ENCODE data around the gene TP73. TPM values are rescaled to one million over a fixed set of nuclear protein-coding genes. Genes with fewer than 3 reads are reported as not detected.

TP73 gene
- total RNA-seq, 2 experiments from 2014 or later: 0.62 to 1.1 TPM

DNA sequence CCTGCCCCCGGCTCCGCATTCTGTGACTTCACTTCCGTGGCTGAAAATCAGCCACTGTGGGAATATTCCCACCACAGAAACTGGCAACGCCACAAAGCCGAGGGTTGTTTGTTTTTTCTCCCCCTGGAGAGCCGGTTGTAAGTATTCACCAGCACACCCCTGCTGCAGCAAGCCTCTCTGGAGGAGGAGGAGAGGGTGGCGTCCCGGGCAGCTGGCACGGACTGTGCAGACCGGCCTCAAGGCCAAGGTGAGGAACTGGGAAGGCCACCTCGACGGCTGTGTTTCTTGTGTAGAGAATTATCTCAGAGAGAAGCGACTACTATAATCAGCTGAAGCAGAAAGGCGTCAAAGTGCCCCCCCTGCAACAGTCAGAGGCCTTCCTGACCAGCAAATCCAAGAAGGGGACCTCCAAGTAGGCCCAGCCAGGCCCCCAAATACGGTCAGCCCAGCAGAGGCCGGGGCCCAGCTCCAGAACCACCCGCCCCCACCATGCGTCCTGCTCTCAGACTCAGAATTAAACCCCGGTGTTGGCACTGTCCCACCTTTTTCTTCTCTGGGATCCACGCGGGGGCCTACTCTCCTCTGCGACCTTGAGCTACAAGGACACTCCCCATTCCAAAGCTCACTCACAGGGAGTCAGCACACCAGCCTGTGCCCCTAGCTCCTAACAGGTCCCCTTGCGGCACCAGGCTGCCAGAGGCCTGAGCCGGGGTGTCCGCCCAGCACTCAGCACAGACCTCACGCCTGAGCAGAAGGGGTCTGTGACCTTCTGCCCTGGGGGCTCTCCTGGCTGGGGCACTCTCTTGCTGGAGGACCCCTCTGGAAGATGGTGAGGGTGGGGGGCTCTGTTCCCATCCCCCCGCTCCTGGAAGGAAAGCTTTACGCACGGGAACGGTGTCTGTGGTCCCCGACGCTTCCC lies 119.1 kb downstream of the TP73 start:
- H3K27ac Mint-ChIP-seq: no peak overlapping the region
- ATAC-seq (ENCODE audit: low read depth) (no peak), DNase-seq (no peak)
- peak overlapping the region; percentile 60 for H3K4me3 Mint-ChIP-seq
- H3K4me1 Mint-ChIP-seq: peaks cover 2% of the 10 kb centered on the region
- peaks cover 2% of the 10 kb centered on the region for H3K27me3 Mint-ChIP-seq
- H3K9me3 Mint-ChIP-seq: no peaks in the 10 kb centered on the region
- POLR2A ChIA-PET: no interaction called here
- no peaks in the 10 kb centered on the region for H3K36me3 Mint-ChIP-seq

- peaks cover 2% of the 10 kb centered on the region for H3K4me1 Mint-ChIP-seq
- DNase-seq (peak; percentile 87), ATAC-seq (ENCODE audit: low read depth) (peak; percentile 77)
- peaks cover 2% of the 10 kb centered on the region for H3K27me3 Mint-ChIP-seq
- POLR2A ChIA-PET: no interaction called here
- H3K9me3 Mint-ChIP-seq: no peaks in the 10 kb centered on the region
- peak overlapping the region; percentile 60 for H3K4me3 Mint-ChIP-seq
- H3K27ac Mint-ChIP-seq: no peak overlapping the region
- H3K36me3 Mint-ChIP-seq: no peaks in the 10 kb centered on the region
These were observed 119.9 kb downstream of the TP73 start for GRCh38 chr1:3772027-3772714.

DNA sequence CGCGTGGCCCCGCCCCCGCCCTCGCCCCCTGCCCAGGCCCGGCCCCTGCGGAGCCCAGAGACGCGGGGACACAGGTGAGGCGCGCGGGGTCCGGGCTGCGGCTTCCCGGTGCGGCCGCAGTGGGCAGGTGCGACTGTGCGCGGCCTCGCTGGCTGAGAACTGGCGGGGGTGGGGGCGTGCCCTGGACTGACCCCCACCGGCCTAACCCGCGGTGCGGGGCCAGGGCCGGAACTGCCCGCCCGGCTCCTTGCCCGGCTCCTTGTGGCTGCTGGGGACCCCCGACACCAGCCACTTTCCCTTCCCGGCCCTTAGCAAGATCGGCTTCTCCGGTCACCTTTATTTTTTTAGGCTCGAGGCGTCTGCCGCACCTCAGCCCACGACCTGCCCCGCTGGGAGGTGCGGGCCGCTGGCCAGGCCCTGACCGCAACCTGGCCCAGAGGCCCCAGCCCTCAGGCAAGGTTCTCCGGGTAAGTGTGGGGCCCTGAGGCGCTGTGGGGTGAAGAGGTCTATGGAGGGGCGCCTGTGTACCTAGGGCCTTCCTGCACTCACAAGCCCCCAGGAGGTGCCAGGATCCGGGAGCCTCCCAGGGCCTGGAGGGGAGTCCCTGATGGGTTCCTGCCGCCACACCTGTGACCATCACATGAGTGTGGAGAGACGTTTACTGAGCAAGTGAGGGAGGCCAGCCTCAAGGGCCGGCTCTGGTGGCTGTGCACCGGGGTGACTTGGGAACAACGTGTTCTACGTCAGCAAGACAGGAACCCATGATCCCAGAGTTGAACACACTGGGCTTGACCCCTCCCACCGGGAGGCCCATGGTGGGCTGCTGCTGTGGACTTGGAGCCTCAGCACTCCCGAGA lies 120.6 kb downstream of the TP73 start, which contains the start of gene SMIM1:
TSS of gene SMIM1 (plus strand) at position 35 of the 857 bp plus-strand sequence. CDS start 2,625 bp downstream, outside the sequence.
- no peaks in the 10 kb centered on the region for H3K27me3 Mint-ChIP-seq
- DNase-seq (no peak), ATAC-seq (ENCODE audit: low read depth) (no peak)
- H3K4me1 Mint-ChIP-seq: peaks cover 2% of the 10 kb centered on the region
- H3K27ac Mint-ChIP-seq: no peak within 1 kb of the TSS
- H3K36me3 Mint-ChIP-seq: no peaks in the 10 kb centered on the region
- POLR2A ChIA-PET: no interaction called here
- no peaks in the 10 kb centered on the region for H3K9me3 Mint-ChIP-seq
- peak within 1 kb of the TSS; percentile 60 for H3K4me3 Mint-ChIP-seq

- POLR2A ChIA-PET: interaction anchor here (1.1 kb wide), 1 partner anchor 22 kb away, joined by 3 read pairs; the partner anchor contains the start of gene LRRC47
- Mint-ChIP-seq H3K4me3 (no peak overlapping the region), H3K36me3 (no peaks in the 10 kb centered on the region), H3K4me1 (peaks cover 2% of the 10 kb centered on the region), H3K27me3 (no peaks in the 10 kb centered on the region), H3K27ac (no peak overlapping the region), H3K9me3 (no peaks in the 10 kb centered on the region)
- DNase-seq (no peak), ATAC-seq (ENCODE audit: low read depth) (no peak)
These were observed 121.4 kb downstream of the TP73 start for GRCh38 chr1:3773572-3774275.

GRCh38 chr1:3774276-3774945 lies 122.1 kb downstream of the TP73 start:
- H3K4me3 Mint-ChIP-seq: no peak overlapping the region
- H3K9me3 Mint-ChIP-seq: no peaks in the 10 kb centered on the region
- DNase-seq: no peak
- H3K36me3 Mint-ChIP-seq: no peaks in the 10 kb centered on the region
- peaks cover 2% of the 10 kb centered on the region for H3K4me1 Mint-ChIP-seq
- H3K27ac Mint-ChIP-seq: no peak overlapping the region
- POLR2A ChIA-PET: interaction anchor here (1.1 kb wide), 1 partner anchor 22 kb away, joined by 3 read pairs; the partner anchor contains the start of gene LRRC47
- no peaks in the 10 kb centered on the region for H3K27me3 Mint-ChIP-seq
- no peak for ATAC-seq (ENCODE audit: low read depth)

DNA sequence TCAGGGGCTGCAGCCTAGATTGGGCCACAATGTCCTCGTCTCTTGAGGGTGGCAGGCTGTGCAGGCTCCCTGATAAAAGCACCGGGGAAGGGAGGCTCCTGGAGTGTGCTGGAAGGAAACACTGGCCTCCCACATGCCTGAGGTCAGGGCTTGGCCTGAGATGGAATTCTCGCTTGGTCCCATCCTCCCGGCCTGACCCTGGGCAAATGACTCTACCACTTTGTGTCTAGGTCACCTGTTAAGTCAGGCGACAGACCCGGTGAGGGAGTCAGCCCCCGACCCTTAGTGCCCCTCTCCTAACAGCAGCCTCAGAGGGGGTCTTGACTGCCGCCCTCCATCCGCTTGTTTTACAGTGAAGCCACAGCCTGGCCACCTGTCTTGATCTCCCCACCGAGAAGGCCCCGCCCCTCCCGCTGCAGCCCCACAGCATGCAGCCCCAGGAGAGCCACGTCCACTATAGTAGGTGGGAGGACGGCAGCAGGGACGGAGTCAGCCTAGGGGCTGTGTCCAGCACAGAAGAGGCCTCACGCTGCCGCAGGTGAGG lies 122.7 kb downstream of the TP73 start:
- H3K4me3 Mint-ChIP-seq: no peak overlapping the region
- DNase-seq (no peak), ATAC-seq (ENCODE audit: low read depth) (no peak)
- POLR2A ChIA-PET: interaction anchor here (1.7 kb wide), 1 partner anchor 21 kb away, joined by 7 read pairs; the partner anchor contains the start of gene LRRC47
- peaks cover 3% of the 10 kb centered on the region for H3K36me3 Mint-ChIP-seq
- no peaks in the 10 kb centered on the region for H3K27me3 Mint-ChIP-seq
- H3K4me1 Mint-ChIP-seq: peaks cover 2% of the 10 kb centered on the region
- H3K9me3 Mint-ChIP-seq: no peaks in the 10 kb centered on the region
- H3K27ac Mint-ChIP-seq: no peak overlapping the region

GRCh38 chr1:3775490-3776230 lies 123.3 kb downstream of the TP73 start:
- Mint-ChIP-seq H3K27ac (no peak overlapping the region), H3K27me3 (no peaks in the 10 kb centered on the region), H3K9me3 (no peaks in the 10 kb centered on the region), H3K4me1 (peaks cover 2% of the 10 kb centered on the region), H3K36me3 (peaks cover 7% of the 10 kb centered on the region), H3K4me3 (no peak overlapping the region)
- POLR2A ChIA-PET: interaction anchor here (1.7 kb wide), 1 partner anchor 20 kb away, joined by 7 read pairs; the partner anchor contains the start of gene LRRC47
- DNase-seq (peak; percentile 61), ATAC-seq (ENCODE audit: low read depth) (peak; percentile 38)

GRCh38 chr1:3776231-3776961 lies 124.1 kb downstream of the TP73 start:
- ATAC-seq (ENCODE audit: low read depth) (no peak), DNase-seq (no peak)
- H3K27ac Mint-ChIP-seq: no peak overlapping the region
- peaks cover 7% of the 10 kb centered on the region for H3K36me3 Mint-ChIP-seq
- POLR2A ChIA-PET: interaction anchor here (1.7 kb wide), 1 partner anchor 20 kb away, joined by 7 read pairs; the partner anchor contains the start of gene LRRC47
- H3K27me3 Mint-ChIP-seq: no peaks in the 10 kb centered on the region
- H3K4me1 Mint-ChIP-seq: peaks cover 2% of the 10 kb centered on the region
- H3K4me3 Mint-ChIP-seq: no peak overlapping the region
- no peaks in the 10 kb centered on the region for H3K9me3 Mint-ChIP-seq

- no peaks in the 10 kb centered on the region for H3K9me3 Mint-ChIP-seq
- DNase-seq (no peak), ATAC-seq (ENCODE audit: low read depth) (no peak)
- H3K36me3 Mint-ChIP-seq: peaks cover 7% of the 10 kb centered on the region
- POLR2A ChIA-PET: no interaction called here
- H3K27ac Mint-ChIP-seq: no peak overlapping the region
- H3K4me3 Mint-ChIP-seq: no peak overlapping the region
- H3K27me3 Mint-ChIP-seq: no peaks in the 10 kb centered on the region
- peaks cover 2% of the 10 kb centered on the region for H3K4me1 Mint-ChIP-seq
These were observed 124.8 kb downstream of the TP73 start for GRCh38 chr1:3777078-3777547.

- Mint-ChIP-seq H3K27me3 (no peaks in the 10 kb centered on the region), H3K36me3 (peaks cover 7% of the 10 kb centered on the region), H3K27ac (no peak overlapping the region), H3K4me3 (no peak overlapping the region), H3K9me3 (no peaks in the 10 kb centered on the region), H3K4me1 (peaks cover 2% of the 10 kb centered on the region)
- POLR2A ChIA-PET: no interaction called here
- DNase-seq (no peak), ATAC-seq (ENCODE audit: low read depth) (no peak)
These were observed 125.6 kb downstream of the TP73 start for GRCh38 chr1:3777647-3778589.
